ENCODE data around the gene PKMYT1.

PKMYT1 gene

GRCh38 chr16:2971985-2972784 is 8.1 kb downstream of the PKMYT1 start:
- DNase-seq: no peak

DNA sequence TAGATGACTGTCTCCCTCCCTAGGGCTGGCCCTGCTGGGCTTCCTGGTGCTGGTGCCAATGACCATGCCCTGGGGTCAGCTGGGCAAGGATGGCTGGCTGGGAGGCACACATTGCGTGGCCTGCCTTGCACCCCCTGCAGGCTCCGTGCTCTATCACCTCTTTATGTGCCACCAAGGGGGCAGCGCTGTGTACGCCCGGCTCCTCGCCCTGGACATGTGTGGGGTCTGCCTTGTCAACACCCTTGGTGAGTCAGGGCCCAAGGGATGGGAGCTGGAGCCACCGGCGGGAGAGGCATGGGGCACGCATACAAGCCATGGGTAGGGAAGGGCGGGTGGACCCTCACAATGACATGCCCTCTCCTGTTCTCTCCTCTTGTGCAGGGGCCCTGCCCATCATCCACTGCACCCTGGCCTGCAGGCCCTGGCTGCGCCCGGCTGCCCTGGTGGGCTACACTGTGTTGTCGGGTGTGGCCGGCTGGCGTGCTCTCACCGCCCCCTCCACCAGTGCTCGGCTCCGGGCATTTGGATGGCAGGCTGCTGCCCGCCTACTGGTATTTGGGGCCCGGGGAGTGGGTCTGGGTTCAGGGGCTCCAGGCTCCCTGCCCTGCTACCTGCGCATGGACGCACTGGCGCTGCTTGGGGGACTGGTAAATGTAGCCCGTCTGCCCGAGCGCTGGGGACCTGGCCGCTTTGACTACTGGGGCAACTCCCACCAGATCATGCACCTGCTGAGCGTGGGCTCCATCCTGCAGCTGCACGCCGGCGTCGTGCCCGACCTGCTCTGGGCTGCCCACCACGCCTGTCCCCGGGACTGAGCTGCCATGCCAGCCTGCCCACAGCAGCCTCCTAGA is 8.9 kb downstream of the PKMYT1 start:
- no peak for DNase-seq

- DNase-seq: no peak
Observed at GRCh38 chr16:2970563-2970962, 9.7 kb downstream of the PKMYT1 start.

DNA sequence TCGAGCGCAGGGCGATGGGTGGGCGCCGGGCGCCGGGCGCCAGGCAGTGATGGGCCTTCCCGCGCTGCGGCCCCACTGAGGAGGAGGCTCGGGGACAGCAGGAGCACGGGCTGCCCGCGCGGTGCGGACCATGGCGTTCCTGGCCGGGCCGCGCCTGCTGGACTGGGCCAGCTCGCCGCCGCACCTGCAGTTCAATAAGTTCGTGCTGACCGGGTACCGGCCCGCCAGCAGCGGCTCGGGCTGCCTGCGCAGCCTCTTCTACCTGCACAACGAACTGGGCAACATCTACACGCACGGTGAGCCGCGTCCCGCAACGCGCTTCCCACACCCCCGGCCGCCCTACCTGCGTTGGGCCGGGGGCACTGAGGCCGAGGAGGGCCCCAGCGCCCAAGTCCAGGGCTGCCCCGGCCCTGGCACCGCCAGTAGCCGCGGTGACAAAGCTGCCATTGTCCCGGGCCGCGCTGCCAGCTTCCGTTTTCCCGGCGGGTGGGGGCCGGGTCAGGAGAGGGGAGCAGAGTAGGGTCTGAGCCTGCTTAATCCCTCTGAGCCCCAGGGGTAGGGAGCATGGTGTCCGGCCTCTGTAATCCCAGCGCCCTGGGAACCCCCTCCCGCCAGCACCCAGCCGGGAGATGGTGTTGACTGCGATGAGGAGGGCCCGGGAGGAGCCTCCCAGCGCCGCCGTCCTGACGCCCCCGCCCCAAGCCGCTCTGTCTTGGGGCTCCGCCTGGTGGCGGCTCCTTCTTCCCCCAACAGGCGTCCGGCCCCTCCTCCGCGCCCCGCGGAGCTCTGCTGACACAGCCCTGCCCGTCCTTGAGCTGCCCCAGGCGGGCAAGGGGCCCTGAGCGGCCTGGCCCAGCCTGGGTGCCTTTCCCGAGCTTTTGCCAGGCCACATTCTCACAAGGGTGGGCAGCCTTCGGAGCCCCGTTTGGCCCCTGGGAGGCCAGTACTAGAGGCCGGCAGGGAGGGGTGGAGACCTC is 10.4 kb downstream of the PKMYT1 start:
- peak; percentile 54 for DNase-seq

- DNase-seq: peak; percentile 86
Observed at GRCh38 chr16:2968738-2969544, 11.3 kb downstream of the PKMYT1 start, which contains the start of gene PAQR4. Gene PAQR4 (plus strand): TSS chr16:2969348. CDS start chr16:2969675, 327 bp downstream.

DNA sequence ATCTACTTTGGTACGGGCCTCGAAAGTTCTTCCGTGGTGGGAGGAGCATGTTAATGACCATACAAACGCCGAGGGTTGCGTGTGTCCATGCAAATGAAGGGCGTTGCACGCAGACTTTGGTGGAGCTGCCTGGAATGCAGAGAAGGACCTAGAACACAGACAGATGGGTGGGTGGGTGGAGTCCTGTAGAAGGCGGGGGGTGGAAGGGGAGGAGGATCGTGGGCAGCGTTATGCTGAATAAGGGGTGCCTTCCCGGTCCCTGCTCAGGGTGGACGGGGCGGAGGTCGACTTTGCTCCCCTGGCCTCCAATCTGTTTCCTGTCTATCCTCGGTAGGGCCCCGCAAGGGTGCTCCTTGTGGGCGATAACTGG is 11.9 kb downstream of the PKMYT1 start:
- DNase-seq: no peak

GRCh38 chr16:2967721-2968161 is 12.5 kb downstream of the PKMYT1 start:
- DNase-seq: no peak

DNA sequence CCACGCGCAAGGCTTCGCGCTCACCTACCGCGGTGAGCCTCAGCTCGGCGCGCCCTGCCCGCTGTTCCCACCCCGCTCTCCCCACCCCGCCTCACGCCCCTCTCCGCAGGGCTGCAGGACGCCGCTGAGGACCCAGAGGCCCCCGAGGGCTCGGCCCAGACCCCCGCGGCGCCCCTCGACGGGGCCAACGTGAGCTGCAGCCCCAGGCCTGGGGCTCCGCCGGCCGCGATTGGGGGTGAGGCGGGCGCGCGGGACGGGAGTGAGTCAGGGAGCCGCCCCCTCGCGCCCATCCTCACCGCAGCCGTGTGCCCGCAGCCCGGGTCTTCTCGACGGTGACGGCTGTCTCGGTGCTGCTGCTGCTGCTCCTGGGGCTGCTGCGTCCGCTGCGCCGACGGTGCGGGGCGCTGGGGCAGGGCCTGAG is 13.0 kb downstream of the PKMYT1 start:
- no peak for DNase-seq

DNA sequence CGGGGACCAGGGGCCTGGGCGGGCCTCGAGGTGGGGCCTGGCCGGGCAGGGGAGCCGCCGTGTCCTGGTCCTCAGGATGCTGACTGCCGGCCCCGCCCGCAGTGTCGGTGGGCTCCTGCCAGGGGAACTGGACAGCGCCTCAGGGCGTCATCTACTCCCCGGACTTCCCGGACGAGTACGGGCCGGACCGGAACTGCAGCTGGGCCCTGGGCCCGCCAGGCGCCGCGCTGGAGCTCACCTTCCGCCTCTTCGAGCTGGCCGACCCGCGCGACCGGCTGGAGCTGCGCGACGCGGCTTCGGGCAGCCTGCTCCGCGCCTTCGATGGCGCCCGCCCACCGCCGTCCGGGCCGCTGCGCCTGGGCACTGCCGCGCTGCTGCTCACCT is 13.4 kb downstream of the PKMYT1 start:
- DNase-seq: no peak

- no peak for DNase-seq
Observed at GRCh38 chr16:2966043-2966807, 14.0 kb downstream of the PKMYT1 start.

GRCh38 chr16:2964475-2965336 is 15.5 kb downstream of the PKMYT1 start:
- no peak for DNase-seq

DNA sequence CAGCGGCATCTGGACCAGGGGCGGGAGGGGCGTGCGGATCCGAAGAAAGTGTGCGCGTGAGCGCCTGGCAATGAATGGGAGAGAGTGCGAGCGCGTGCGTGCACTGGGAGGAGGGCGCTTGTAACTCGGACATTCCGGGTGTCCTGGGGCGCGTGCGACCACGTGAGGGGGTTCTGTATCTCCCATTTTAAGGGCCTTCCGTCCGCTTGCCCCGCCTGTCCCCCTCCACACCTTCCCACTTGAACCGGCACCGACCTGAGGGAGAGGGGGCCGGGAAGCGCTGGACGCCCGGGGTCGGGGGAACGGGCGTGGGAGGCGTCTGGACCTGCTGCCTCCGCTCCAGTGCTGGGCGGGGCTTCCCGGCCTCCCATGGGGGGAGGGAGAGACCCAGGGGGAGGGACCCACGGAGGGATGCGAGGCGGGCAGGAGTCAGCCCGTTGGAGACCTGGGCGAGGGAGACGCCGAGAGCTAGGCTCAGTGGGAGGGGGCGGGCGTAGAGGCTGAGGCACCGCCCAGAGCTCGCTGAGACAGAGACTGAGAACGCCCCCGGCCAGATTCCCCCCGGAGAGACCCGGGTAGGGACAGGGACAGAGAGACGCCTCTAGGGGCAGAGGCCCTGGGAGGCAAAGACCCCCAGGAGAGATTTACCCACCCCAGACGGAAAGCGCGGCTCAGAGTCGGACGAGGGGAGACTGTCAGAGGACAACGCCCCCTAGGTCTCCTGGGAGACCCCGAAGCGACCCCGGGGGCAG is 16.3 kb downstream of the PKMYT1 start, which contains the start of gene KREMEN2:
KREMEN2 (plus strand) TSS at position 553 of the 752 bp plus-strand sequence. CDS start 246 bp downstream, outside the sequence.
- no peak for DNase-seq

DNA sequence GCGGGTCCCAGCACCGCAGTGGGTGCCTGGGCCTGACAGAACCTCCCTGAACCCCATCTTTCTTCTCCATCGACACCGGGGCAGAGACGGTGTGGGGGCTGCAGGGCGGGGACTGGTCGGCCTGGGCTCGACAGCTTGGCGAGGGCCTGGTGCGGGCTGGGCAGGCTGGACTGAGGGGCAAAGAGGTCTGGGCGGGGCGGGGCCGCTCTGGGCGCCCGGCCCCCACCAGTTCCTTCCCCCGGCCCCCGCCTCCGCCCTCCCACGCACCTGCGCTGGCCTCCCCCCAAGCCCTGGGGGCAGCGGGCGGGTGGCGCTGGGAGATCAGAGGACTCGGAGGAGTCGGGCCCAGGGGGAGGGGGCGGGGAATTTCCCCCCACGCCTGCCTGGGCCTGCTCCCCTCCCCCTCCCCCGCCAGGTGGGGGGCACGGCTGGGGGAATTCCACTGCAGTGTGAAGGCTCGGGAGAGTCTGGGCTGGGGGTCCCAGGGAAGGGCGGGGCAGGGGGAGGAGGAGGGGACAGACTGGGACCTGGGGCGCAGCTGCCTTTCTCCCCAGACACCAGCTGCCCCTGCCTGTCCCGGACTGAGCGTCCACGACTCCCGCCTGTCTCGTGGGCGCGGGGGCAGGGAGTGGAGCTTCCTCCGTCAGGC is 17.0 kb downstream of the PKMYT1 start:
- DNase-seq: no peak

- no peak for DNase-seq
Observed at GRCh38 chr16:2962334-2963073, 17.7 kb downstream of the PKMYT1 start.

DNA sequence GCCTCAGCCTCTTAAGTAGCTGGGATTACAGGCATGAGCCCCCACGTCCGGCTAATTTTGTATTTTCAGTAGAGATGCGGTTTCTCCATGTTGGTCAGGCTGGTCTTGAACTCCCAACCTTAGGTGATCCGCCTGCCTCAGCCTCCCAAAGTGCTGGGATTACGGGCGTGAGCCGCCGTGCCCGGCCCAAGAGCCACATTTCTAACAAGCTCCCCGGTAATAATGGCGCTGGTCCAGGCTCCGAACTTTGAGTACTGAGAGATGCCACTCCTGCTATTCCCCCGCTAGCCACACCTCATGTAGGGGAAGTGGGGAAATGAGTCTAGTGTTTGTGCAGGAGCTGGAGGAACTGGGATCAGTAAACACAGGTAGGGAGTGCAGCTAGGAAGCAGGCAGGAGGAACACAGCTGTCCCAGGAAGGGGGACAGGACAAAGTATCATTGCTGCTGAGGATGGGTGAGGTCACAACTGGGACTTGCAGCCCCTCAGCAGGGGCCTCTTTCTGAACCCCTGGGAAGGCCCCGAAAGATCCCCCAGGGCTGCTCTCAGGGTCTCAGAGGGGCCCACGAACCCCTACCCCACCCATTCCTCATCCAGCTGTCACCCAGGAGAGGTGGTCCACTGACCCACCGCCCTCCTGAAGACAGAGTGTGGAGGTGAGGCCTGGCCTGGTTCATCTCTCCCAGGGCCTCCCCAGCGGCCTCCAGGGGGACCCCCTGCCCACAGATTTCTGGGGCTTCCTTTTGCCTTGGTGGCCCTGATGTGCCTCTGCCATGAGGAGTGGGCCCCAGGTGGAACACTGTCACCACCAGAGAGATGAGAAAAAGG is 19.8 kb downstream of the PKMYT1 start:
- DNase-seq: no peak

DNA sequence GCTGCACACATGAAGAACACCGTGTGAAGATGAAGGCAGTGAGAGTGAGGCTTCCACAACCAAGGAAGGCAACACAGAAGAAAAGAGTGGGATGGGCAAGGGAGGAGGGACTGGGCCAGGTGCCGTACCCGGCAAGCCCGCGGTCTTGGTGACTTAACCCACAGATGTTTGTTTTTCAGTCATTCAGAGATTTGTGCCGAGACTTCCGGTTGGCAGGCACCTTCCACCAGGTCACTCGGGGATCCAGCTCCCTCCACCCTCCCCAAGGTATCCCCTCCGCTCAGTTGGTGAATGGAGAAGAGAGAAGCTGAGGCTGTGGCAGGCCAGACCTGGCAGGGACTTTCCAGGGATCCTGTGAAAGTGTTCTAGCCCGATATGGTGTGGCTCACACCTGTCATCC is 21.0 kb downstream of the PKMYT1 start:
- no peak for DNase-seq

DNA sequence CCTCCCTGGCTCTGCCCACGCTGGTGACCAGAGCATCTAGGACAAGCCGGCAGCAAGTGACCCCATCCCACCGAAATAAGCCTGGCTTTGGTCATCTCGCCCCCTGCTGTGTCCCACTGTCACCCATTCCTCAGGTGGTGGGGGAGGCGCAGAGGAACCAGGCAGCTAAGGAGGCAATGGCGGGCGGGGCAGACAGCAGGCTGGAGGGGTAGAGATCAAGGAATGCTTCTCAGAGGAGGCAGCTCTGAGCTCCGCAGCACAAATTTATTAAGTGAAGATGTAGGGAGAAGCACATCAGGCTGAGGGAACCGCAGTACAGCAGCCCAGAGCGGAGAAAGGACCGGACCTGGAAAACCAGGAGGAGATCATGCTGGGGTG is 23.7 kb downstream of the PKMYT1 start:
- no peak for DNase-seq

Data from KG1 (cell line).